HepG2 (cell line): ENCODE data around the gene SLC38A3. TPM values are rescaled to one million over a fixed set of nuclear protein-coding genes. Genes with fewer than 3 reads are reported as not detected.

Experiments
- ATAC-seq: fragments of 200-7000 bp; cut with Tn5 transposase; 3 replicates; pipeline ENCODE4 v1.9.1; 2020; ENCODE audit warnings: mild to moderate bottlenecking, moderate library complexity
- BruUV-seq: library from RNA; stranded (reverse); fragments of 400-500 nt; replicated peaks from 2 replicates; lab custom pipeline; 2021; lab: Mats Ljungman, UMichigan
- CTCF ChIA-PET: fragments of 300-600 bp; formaldehyde crosslinking; extraction: SDS; loops from one replicate; lab custom pipeline; 2021; ENCODE audit warnings: low total read pairs, inconsistent platforms, low intra/inter-chr PET ratio; lab: Yijun Ruan, JAX
- POLR2A ChIA-PET: fragments of 350-600 bp; sonication (Branson Sonifier 250); formaldehyde crosslinking; loops from one replicate; lab custom pipeline; 2020; ENCODE audit warnings: antibody characterized with exemption, inconsistent platforms; lab: Yijun Ruan, JAX
- DNase-seq: peaks from one replicate; pipeline ENCODE4 v3.0.0-alpha.2; 2015; ENCODE audit warnings: low spot score
- FAIRE-seq: peaks from 3 replicates; lab custom pipeline; 2011; peaks lifted over from hg19 to GRCh38; lab: Jason Lieb, UNC
- H2AFZ ChIP-seq: one replicate; pipeline ENCODE4 v1.6.1; 2011; ENCODE audit warnings: low read length, inconsistent platforms
- H3K27ac ChIP-seq: fragments of 300-600 bp; 3 replicates; pipeline ENCODE4 v1.8.0; 2011; ENCODE audit warnings: mixed run types, mild to moderate bottlenecking, mixed read lengths, low read length, inconsistent platforms; ENCODE audit not compliant: insufficient read depth; ENCODE audit errors: extremely low read length
- H3K27me3 ChIP-seq, 2 experiments: fragments of 200-600 bp in 1 of 2; 2 replicates in 1 of 2; 3 replicates in 1 of 2; pipeline versions ENCODE4 v1.6.0 to v1.8.0; 2011; ENCODE audit warnings: low read length in 2 of 2, mild to moderate bottlenecking in 2 of 2, moderate library complexity in 2 of 2, inconsistent platforms in 1 of 2; ENCODE audit not compliant: insufficient read depth in 2 of 2, control insufficient read depth in 1 of 2
- H3K36me3 ChIP-seq, 2 experiments: fragments of 200-600 bp in 1 of 2; replicated peaks in 1 of 2; 2 replicates in 1 of 2; 3 replicates in 1 of 2; pipeline versions ENCODE4 v1.5.1 to v1.8.0; 2011; ENCODE audit warnings: low read length in 2 of 2, inconsistent platforms in 1 of 2; ENCODE audit not compliant: insufficient read depth in 2 of 2, control insufficient read depth in 1 of 2
- H3K4me1 ChIP-seq: 2 replicates; pipeline ENCODE4 v1.5.1; 2012; ENCODE audit warnings: low read length, inconsistent platforms; ENCODE audit not compliant: insufficient read depth
- H3K4me2 ChIP-seq: 2 replicates; pipeline ENCODE4 v1.6.0; 2011; ENCODE audit warnings: low read depth, low read length, inconsistent platforms
- H3K4me3 ChIP-seq, 3 experiments: fragments of 200-600 bp in 1 of 3; sonication (generic), shearing (Covaris generic) in 1 of 3; replicated peaks in 1 of 3; 2 replicates each; pipeline ENCODE4 v1.5.1; 2011 to 2016; ENCODE audit warnings: low read length in 3 of 3, inconsistent platforms in 2 of 3, low read depth in 2 of 3, mild to moderate bottlenecking in 2 of 3, control low read depth in 1 of 3, mixed read lengths in 1 of 3; ENCODE audit not compliant: insufficient read depth in 1 of 3
- H3K79me2 ChIP-seq: one replicate; pipeline ENCODE4 v1.6.1; 2011; ENCODE audit warnings: low read length, inconsistent platforms; ENCODE audit not compliant: insufficient read depth
- H3K9ac ChIP-seq: 2 replicates; pipeline ENCODE4 v1.6.0; 2011; ENCODE audit warnings: mild to moderate bottlenecking, low read depth, low read length, inconsistent platforms; ENCODE audit not compliant: insufficient read depth
- H3K9me3 ChIP-seq: 2 replicates; pipeline ENCODE4 v1.5.1; 2012; ENCODE audit warnings: mild to moderate bottlenecking, low read length
- H4K20me1 ChIP-seq: 2 replicates; pipeline ENCODE4 v1.6.0; 2011; ENCODE audit warnings: inconsistent platforms, mild to moderate bottlenecking, low read length, moderate library complexity; ENCODE audit not compliant: insufficient read depth
- CREB1 ChIP-seq, 2 experiments: fragments of 450-650 bp in 1 of 2; IDR thresholded peaks; 2 replicates each; pipeline ENCODE4 v1.6.1; 2016 to 2017; ENCODE audit warnings: control low read depth in 1 of 2, mild to moderate bottlenecking in 1 of 2, missing compliant biosample characterization in 1 of 2, missing genetic modification characterization in 1 of 2
- ESRRA ChIP-seq: sonication (generic); formaldehyde crosslinking; IDR thresholded peaks from 2 replicates; pipeline ENCODE4 v1.5.1; 2020; ENCODE audit warnings: mild to moderate bottlenecking, low read depth, missing genetic modification reagents
- HDAC6 ChIP-seq: fragments of 200-600 bp; sonication (generic); IDR thresholded peaks from 2 replicates; pipeline ENCODE4 v1.7.0; 2017; ENCODE audit warnings: mild to moderate bottlenecking, antibody characterized with exemption, low read length, low read depth
- KAT8 ChIP-seq: IDR thresholded peaks from 2 replicates; pipeline ENCODE4 v1.6.1; 2016; ENCODE audit warnings: missing genetic modification reagents, missing compliant biosample characterization
- LCORL ChIP-seq, 2 experiments: fragments of 450-650 bp in 1 of 2; sonication (generic) in 1 of 2; formaldehyde crosslinking in 1 of 2; IDR thresholded peaks; 2 replicates each; pipeline versions ENCODE4 v1.5.0 to v1.6.1; 2017 to 2020; ENCODE audit warnings: antibody characterized with exemption in 1 of 2, missing genetic modification reagents in 1 of 2
- SOX13 ChIP-seq, 3 experiments: fragments of 450-650 bp in 1 of 3; sonication (generic) in 1 of 3; formaldehyde crosslinking in 1 of 3; IDR thresholded peaks in 2 of 3; conservative IDR thresholded peaks in 1 of 3; 2 replicates each; pipeline versions ENCODE4 v1.5.0 to v1.6.1; 2016 to 2020; ENCODE audit warnings: antibody characterized with exemption in 1 of 3, mild to moderate bottlenecking in 1 of 3, missing compliant biosample characterization in 1 of 3, missing genetic modification reagents in 1 of 3, moderate library complexity in 1 of 3
- TSC22D2 ChIP-seq: sonication (generic); formaldehyde crosslinking; IDR thresholded peaks from 2 replicates; pipeline ENCODE4 v1.5.1; 2020; ENCODE audit warnings: missing genetic modification reagents, mild to moderate bottlenecking, borderline replicate concordance
- ZFX ChIP-seq: sonication (generic); formaldehyde crosslinking; IDR thresholded peaks from 2 replicates; pipeline ENCODE4 v1.4.0; 2020; ENCODE audit warnings: mild to moderate bottlenecking, low read depth, missing genetic modification reagents, moderate library complexity
- ZNF780A ChIP-seq: sonication (generic); formaldehyde crosslinking; IDR thresholded peaks from 2 replicates; pipeline ENCODE4 v1.8.0; 2022; ENCODE audit warnings: mild to moderate bottlenecking, missing genetic modification reagents, moderate library complexity
- WGBS: methylation state at CpG from one replicate; pipeline ENCODE4 v1.1.6; 2017; ENCODE audit warnings: low lambda C conversion rate; 5-methylcytosine and 5-hydroxymethylcytosine counted together
- in situ Hi-C: cut with HindIII; loops from 2 replicates; pipeline ENCODE4 v1.10.0; 2017; ENCODE audit warnings: low pct_unique_long_range_greater_than_20kb; ENCODE audit not compliant: extremely low pct_ligation_motif_present
- intact Hi-C: fragments of 100-400 bp; cut with micrococcal nuclease; formaldehyde crosslinking; loops from one replicate; pipeline ENCODE4 v1.10.0; 2022; ENCODE audit not compliant: unreplicated experiment
- polyA plus RNA-seq, 8 experiments: library from polyadenylated mRNA; depleted of rRNA in 3 of 8; stranded (reverse) in 7 of 8; unstranded in 1 of 8; fragments of >200 nt; fragmentation: Illumina TruSeq in 4 of 8; extraction: Trizol in 4 of 8; gene quantifications; 2 replicates each; pipeline versions ENCODE4 v1.2.1 to v1.2.3, GENCODE V29; 2011 to 2016; ENCODE audit warnings: low read depth in 4 of 8, missing spikeins in 1 of 8, mixed read lengths in 1 of 8; ENCODE audit not compliant: insufficient read depth in 1 of 8
- total RNA-seq, 5 experiments: library from RNA; depleted of rRNA; stranded (reverse); fragments of >200 nt; fragmentation: Illumina TruSeq; extraction: Trizol; gene quantifications; 2 replicates each; pipeline ENCODE4 v1.2.3, GENCODE V29; 2016; ENCODE audit warnings: low read depth in 1 of 5
- TF ChIP-seq, protein P1 (sequence below): sonication (generic); formaldehyde crosslinking; IDR thresholded peaks from 2 replicates; pipeline ENCODE4 v1.5.0; 2020; ENCODE audit warnings: missing genetic modification reagents
- TF ChIP-seq, protein P2 (sequence below): sonication (generic); formaldehyde crosslinking; conservative IDR thresholded peaks from 2 replicates; pipeline ENCODE4 v1.4.0; 2020; ENCODE audit warnings: missing genetic modification reagents

The SLC38A3 gene
- total and polyA plus RNA-seq, 2 of the 13 experiments (the other 11 are each of a cell fraction or from before 2014, with no cell fraction given), result 29.8 to 164 TPM

DNA sequence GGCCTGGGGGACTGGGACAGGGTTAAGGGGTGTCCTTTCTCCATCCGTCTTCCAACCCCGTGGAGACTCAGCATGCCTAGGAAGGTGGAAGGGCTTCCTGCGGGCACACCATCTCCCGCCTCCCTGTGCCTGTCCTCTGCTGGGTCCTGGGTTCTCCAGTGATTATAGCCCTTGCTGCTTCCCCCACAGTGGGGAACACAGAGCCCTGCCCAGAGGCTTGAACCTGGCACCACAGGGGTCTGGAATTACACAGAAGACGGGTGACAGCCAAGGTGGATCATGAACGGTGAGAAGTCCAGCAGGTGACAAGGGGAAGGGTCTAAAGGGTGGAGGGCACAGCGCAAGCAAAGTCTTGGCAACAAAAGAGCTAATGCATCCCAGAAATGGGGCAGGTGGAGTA is 57.7 kb downstream of the SLC38A3 start:
- peak overlapping the region; percentile 29; the same call in 1 of the 2 replicates for H3K4me2 ChIP-seq
- 0 out of 6 replicates have a peak overlapping the region, but pooled peaks of 1 of the 3 experiments have one; percentile 11 for H3K4me3 ChIP-seq
- FAIRE-seq (no peak), ATAC-seq (no peak), DNase-seq (no peak)
- no peaks in the 10 kb centered on the region for H3K27me3 ChIP-seq
- intact Hi-C loops, result loop anchor here (5.0 kb wide), 1 partner anchor 40 kb away; the partner anchor contains the start of gene HYAL1
- H3K27ac ChIP-seq, result peak overlapping the region; percentile 96
- ChIA-PET CTCF (no interaction called here), POLR2A (interaction anchor here (0.7 to 8.0 kb wide), 13 partner anchors 8 to 67 kb away, joined by 3 to 155 read pairs (median 16); partner anchors contain the start of genes GNAI2, HYAL1, HYAL2 and HYAL3)
- WGBS, result 82% methylated on average over 7 of the region's 7 CpGs
- peaks cover 84% of the 10 kb centered on the region for H3K4me1 ChIP-seq
- no TSS peak for BruUV-seq
- H3K36me3 ChIP-seq, result peaks cover 3 to 8% of the 10 kb centered on the region in 2 experiments; a peak in 2 of 5 replicates
- H2AFZ ChIP-seq, result no peak overlapping the region
- TF ChIP-seq ZFX, result peak; percentile 7; the same call in 1 of the 2 replicates
- TF ChIP-seq, protein P1, sequence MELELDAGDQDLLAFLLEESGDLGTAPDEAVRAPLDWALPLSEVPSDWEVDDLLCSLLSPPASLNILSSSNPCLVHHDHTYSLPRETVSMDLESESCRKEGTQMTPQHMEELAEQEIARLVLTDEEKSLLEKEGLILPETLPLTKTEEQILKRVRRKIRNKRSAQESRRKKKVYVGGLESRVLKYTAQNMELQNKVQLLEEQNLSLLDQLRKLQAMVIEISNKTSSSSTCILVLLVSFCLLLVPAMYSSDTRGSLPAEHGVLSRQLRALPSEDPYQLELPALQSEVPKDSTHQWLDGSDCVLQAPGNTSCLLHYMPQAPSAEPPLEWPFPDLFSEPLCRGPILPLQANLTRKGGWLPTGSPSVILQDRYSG (CRISPR knock-in tag), result no peak
- no peaks in the 10 kb centered on the region for H3K9me3 ChIP-seq
- H3K79me2 ChIP-seq, result peaks cover 12% of the 10 kb centered on the region
- peak overlapping the region; percentile 79 for H3K9ac ChIP-seq
- H4K20me1 ChIP-seq, result no peaks in the 10 kb centered on the region
- in situ Hi-C loops, result loop anchor here (5.0 kb wide), 1 partner anchor 60 kb away; the partner anchor contains the start of gene HYAL2

DNA sequence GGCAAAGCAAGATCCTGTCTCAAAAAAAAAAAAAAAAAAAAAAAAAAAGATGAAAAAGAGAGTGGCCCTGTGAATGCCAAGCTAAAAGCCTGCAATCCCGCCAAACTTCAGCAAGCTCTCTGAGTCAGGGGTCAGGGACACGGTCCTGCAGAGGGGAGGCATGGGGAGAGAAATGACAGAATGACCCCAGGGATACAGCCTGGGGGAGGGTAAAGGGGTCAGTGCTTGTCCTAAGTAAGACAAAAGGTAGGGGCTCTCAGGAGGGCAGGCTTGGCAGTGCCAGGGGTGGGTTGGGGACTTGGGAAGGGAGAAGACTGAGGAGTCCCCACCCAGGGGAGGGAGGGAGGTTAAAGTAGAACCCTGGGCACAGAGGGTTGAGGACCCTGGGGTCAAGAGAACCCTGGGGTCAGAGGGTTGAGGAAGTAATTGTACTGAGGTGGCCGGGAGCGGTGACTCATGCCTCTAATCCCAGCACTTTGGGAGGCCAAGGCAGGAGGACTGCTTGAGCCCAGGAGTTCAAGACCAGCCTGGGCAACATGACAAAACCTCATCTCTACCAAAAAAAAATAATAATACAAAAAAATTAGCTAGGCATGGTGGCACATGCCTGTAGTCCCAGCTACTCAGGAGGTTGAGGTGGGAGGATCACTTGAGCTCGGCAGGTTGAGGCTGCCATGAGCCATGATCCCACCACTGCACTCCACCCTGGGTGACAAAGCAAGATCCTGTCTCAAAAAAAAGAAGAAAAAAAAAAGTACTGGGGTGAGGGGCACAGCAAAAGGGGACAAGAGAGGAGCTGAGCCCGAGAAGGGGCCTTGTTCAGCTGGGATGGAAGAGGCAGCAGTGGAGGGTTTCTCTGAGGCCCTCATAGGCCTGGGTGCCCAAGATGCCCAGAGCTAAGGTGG is 58.7 kb downstream of the SLC38A3 start:
- H3K79me2 ChIP-seq, result peaks cover 12% of the 10 kb centered on the region
- no peak for ATAC-seq
- peak overlapping the region; percentile 89 for H3K4me2 ChIP-seq
- H4K20me1 ChIP-seq, result no peaks in the 10 kb centered on the region
- DNase-seq, result peak; percentile 78
- H3K4me1 ChIP-seq, result peaks cover 94% of the 10 kb centered on the region
- peak overlapping the region; percentile 31 to 69 (median 46); a peak in 5 of 6 replicates for H3K4me3 ChIP-seq
- no peaks in the 10 kb centered on the region for H3K36me3 ChIP-seq
- 6% methylated on average over 6 of the region's 6 CpGs for WGBS
- H3K9ac ChIP-seq, result peak overlapping the region; percentile 79
- no peak for FAIRE-seq
- H2AFZ ChIP-seq, result no peak overlapping the region
- in situ Hi-C loops, result loop anchor here (5.0 kb wide), 1 partner anchor 59 kb away; the partner anchor contains the start of gene HYAL2
- intact Hi-C loops, result loop anchor here (5.0 kb wide), 1 partner anchor 39 kb away; the partner anchor contains the start of gene HYAL1
- no peaks in the 10 kb centered on the region for H3K9me3 ChIP-seq
- POLR2A ChIA-PET, result interaction anchor here (0.7 to 8.0 kb wide), 24 partner anchors 7 to 114 kb away, joined by 3 to 155 read pairs (median 7); partner anchors contain the start of genes GNAI2, HYAL1, HYAL2 and HYAL3
- CTCF ChIA-PET, result no interaction called here
- BruUV-seq, result no TSS peak
- peak overlapping the region; percentile 96 for H3K27ac ChIP-seq
- no peaks in the 10 kb centered on the region for H3K27me3 ChIP-seq
- TF ChIP-seq KAT8 (CRISPR knock-in tag) (peak; percentile 26; the same call in 1 of the 2 replicates), TSC22D2 (CRISPR knock-in tag) (no peak), ZNF780A (CRISPR knock-in tag) (no peak), ESRRA (CRISPR knock-in tag) (peak; percentile 28; the same call in 1 of the 2 replicates), CREB1 (IDR thresholded peaks at IDR 0.05) (no peak), CREB1 (CRISPR knock-in tag; IDR thresholded peaks at IDR 0.05) (no peak), HDAC6 (no peak), LCORL (IDR thresholded peaks at IDR 0.05) (no peak), LCORL (CRISPR knock-in tag; IDR thresholded peaks at IDR 0.05) (0 out of 2 replicates have a peak, but pooled peaks have one; percentile 53), SOX13 (IDR thresholded peaks at IDR 0.05) (no peak), SOX13 (CRISPR knock-in tag; conservative IDR thresholded peaks at IDR 0.05 in 1 of 2, IDR thresholded peaks at IDR 0.05 in 1 of 2) (0 out of 4 replicates have a peak, but pooled peaks of 1 of the 2 experiments have one; percentile 19)
- TF ChIP-seq, protein P2, sequence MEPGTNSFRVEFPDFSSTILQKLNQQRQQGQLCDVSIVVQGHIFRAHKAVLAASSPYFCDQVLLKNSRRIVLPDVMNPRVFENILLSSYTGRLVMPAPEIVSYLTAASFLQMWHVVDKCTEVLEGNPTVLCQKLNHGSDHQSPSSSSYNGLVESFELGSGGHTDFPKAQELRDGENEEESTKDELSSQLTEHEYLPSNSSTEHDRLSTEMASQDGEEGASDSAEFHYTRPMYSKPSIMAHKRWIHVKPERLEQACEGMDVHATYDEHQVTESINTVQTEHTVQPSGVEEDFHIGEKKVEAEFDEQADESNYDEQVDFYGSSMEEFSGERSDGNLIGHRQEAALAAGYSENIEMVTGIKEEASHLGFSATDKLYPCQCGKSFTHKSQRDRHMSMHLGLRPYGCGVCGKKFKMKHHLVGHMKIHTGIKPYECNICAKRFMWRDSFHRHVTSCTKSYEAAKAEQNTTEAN, result no peak
